Measurements from ENCODE around the gene DZANK1.

- TF ChIP-seq EZH2 (IDR thresholded peaks at IDR 0.05; ENCODE audit: borderline replicate concordance, insufficient read depth, low read length, poor library complexity, severe bottlenecking) (no peak), POLR2AphosphoS5 (IDR thresholded peaks at IDR 0.05) (no peak), EP300 (conservative IDR thresholded peaks at IDR 0.05; ENCODE audit: poor library complexity, severe bottlenecking) (no peak), MXI1 (conservative IDR thresholded peaks at IDR 0.05; ENCODE audit: poor library complexity, severe bottlenecking) (no peak), RAD21 (conservative IDR thresholded peaks at IDR 0.05) (no peak)
- TF ChIP-seq, protein P1, sequence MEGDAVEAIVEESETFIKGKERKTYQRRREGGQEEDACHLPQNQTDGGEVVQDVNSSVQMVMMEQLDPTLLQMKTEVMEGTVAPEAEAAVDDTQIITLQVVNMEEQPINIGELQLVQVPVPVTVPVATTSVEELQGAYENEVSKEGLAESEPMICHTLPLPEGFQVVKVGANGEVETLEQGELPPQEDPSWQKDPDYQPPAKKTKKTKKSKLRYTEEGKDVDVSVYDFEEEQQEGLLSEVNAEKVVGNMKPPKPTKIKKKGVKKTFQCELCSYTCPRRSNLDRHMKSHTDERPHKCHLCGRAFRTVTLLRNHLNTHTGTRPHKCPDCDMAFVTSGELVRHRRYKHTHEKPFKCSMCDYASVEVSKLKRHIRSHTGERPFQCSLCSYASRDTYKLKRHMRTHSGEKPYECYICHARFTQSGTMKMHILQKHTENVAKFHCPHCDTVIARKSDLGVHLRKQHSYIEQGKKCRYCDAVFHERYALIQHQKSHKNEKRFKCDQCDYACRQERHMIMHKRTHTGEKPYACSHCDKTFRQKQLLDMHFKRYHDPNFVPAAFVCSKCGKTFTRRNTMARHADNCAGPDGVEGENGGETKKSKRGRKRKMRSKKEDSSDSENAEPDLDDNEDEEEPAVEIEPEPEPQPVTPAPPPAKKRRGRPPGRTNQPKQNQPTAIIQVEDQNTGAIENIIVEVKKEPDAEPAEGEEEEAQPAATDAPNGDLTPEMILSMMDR (IDR thresholded peaks at IDR 0.05; ENCODE audit: poor library complexity, severe bottlenecking) = no peak
Observed at GRCh38 chr20:18360635-18361034, 106.2 kb downstream of the DZANK1 start.
